Thoracic aorta (tissue), 2 donors: ENCODE results near the gene ATG10. TPM values are rescaled to one million over a fixed set of nuclear protein-coding genes. Genes with fewer than 3 reads are reported as not detected.

Experiments used
- ATAC-seq: fragments of 150-250 bp; one replicate; pipeline ENCODE4 v1.8.0; 2017; ENCODE audit warnings: low read depth; ENCODE audit not compliant: insufficient number of reproducible peaks, low FRiP score
- DNase-seq: peaks from one replicate; pipeline ENCODE4 v3.0.0-alpha.2; 2020; ENCODE audit warnings: low spot score
- H3K27ac ChIP-seq, 2 donors: fragments of 200-600 bp; sonication (generic); 1 replicate in 1 of 2; 2 replicates in 1 of 2; pipeline ENCODE4 v1.5.1; 2016; ENCODE audit warnings: mild to moderate bottlenecking in 2 of 2, moderate library complexity in 2 of 2
- H3K27me3 ChIP-seq: fragments of 200-600 bp; sonication (generic); replicated peaks from 2 replicates; pipeline ENCODE4 v1.6.0; 2016; ENCODE audit warnings: mild to moderate bottlenecking; ENCODE audit not compliant: insufficient read depth
- H3K36me3 ChIP-seq: fragments of 200-600 bp; sonication (generic); one replicate; pipeline ENCODE4 v1.5.1; 2016
- H3K4me1 ChIP-seq, 2 donors: fragments of 200-600 bp; sonication (generic); 1 replicate in 1 of 2; 2 replicates in 1 of 2; pipeline versions ENCODE4 v1.5.1 to v1.6.0; 2016; ENCODE audit warnings: low read depth in 2 of 2, mild to moderate bottlenecking in 1 of 2; ENCODE audit not compliant: control insufficient read depth in 1 of 2
- H3K4me3 ChIP-seq: fragments of 200-600 bp; sonication (generic); 2 replicates; pipeline ENCODE4 v1.5.1; 2016; ENCODE audit warnings: mild to moderate bottlenecking
- H3K9me3 ChIP-seq: fragments of 200-600 bp; sonication (generic); 2 replicates; pipeline ENCODE4 v1.5.1; 2016
- total RNA-seq, 2 donors: library from RNA; depleted of rRNA; stranded (reverse); fragments of >200 nt; gene quantifications; one replicate each; pipeline versions ENCODE4 v1.1.0 to v1.2.3, GENCODE V29; 2016
- TF ChIP-seq, protein P1 (sequence below): fragments of 200-600 bp; sonication (generic); IDR thresholded peaks from one replicate; pipeline ENCODE4 v1.5.1; 2019; ENCODE audit warnings: antibody characterized with exemption

ATG10 gene
- total RNA-seq, result 1 to 10 TPM; 5.7 to 9.9 TPM

DNA sequence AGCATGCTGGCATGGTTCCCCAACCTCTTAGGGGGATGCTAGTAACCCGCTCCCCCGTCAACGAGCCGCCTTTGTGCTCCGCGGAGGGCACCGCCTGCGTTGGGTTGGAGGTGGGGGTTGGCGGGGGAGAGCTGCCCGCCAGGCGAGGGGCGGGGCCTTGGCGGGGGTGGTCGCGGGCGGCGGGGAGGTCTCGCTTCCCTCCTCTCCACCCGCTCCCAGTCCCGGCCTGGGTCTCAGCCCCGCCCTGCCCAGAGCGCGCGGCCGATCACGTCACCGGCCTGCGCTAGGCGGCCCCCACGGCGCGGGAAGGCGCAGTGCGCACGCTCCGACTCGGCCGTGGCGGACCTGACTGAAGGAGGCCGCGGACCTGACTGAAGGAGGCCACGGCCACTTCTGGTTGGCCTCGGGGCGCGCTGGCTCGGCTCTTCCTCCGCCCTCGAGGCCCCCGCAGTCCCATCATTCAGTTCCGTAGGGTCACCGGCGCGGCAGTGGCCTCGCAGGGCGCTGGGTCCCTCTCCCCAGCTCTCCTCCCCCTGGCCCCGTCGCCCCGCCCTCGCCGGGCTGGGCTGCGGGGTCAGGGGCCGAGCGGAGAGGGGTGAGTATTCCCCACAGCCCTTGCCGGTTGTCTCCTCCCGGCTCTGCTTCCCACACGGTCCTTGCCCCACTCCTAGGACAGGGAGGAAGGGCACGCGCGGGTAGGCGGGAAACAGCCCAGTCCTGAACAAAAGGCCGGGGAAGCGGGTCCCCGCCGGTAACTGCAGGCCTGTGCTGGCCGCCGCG, at the start of gene ATG10:
ATG10 (plus strand) TSS at position 312 of the 780 bp plus-strand sequence. CDS start 15,548 bp downstream, outside the sequence.
- H3K4me3 ChIP-seq, result peak within 1 kb of the TSS; percentile 92

DNA sequence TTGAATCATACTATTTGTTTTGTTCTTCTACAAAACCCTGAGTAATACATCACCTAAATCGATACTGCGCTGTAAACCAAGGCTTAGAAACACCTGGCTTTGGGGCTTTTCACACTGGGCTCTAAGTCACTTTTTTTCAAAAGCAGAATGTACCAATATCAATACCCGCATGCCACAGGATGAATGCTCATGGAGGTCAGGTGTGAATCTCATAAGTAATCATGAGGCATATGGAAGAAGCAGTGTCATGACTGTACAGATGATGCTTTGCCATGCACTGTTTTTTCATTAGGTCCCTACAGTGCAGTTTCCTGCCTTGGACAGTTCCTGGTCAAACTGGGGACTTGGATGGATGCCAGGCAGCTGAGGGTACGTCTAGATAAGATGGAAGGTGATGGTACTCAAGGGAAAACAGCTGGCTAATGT, 49.0 kb upstream of the ATG10 start:
- DNase-seq (no peak), ATAC-seq (no peak)
- Histone ChIP-seq H3K4me1 (no peaks in the 10 kb centered on the region), H3K9me3 (no peaks in the 10 kb centered on the region), H3K27ac (no peak overlapping the region), H3K36me3 (no peaks in the 10 kb centered on the region), H3K4me3 (no peak overlapping the region), H3K27me3 (no peaks in the 10 kb centered on the region)
- TF ChIP-seq, protein P1, sequence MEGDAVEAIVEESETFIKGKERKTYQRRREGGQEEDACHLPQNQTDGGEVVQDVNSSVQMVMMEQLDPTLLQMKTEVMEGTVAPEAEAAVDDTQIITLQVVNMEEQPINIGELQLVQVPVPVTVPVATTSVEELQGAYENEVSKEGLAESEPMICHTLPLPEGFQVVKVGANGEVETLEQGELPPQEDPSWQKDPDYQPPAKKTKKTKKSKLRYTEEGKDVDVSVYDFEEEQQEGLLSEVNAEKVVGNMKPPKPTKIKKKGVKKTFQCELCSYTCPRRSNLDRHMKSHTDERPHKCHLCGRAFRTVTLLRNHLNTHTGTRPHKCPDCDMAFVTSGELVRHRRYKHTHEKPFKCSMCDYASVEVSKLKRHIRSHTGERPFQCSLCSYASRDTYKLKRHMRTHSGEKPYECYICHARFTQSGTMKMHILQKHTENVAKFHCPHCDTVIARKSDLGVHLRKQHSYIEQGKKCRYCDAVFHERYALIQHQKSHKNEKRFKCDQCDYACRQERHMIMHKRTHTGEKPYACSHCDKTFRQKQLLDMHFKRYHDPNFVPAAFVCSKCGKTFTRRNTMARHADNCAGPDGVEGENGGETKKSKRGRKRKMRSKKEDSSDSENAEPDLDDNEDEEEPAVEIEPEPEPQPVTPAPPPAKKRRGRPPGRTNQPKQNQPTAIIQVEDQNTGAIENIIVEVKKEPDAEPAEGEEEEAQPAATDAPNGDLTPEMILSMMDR, result no peak

More for the DNA sequence above, at the start of gene ATG10:
- Histone ChIP-seq H3K27ac (peak within 1 kb of the TSS; percentile 93 to 96), H3K27me3 (no peaks in the 10 kb centered on the region), H3K9me3 (no peaks in the 10 kb centered on the region), H3K4me1 (peaks cover 0 to 6% of the 10 kb centered on the region in 2 donors), H3K36me3 (no peaks in the 10 kb centered on the region)
- ATAC-seq (peak; percentile 98), DNase-seq (peak; percentile 46)
- TF ChIP-seq, protein P1, result no peak

DNA sequence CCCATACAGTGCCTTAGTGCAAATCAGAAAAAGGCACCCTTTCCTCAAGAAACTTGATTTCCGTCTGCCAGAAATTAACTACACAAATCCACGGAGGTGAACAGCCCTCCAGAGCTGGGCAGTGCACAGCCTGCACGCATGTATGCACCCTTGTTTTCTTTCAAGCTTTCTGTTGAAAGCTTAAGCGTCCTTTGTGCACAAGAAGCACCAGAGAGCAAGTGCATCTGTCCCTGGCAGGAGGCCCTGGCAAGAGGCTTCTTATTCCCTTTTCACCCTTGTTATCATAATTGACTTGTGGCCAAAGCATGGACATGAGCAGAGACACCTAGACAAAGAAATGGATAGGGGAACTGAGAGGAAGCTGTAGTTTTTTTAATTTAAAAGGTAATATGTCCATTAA, 47.4 kb upstream of the ATG10 start:
- H3K9me3 ChIP-seq, result no peaks in the 10 kb centered on the region
- no peak for DNase-seq
- H3K36me3 ChIP-seq, result no peaks in the 10 kb centered on the region
- TF ChIP-seq, protein P1, result no peak
- no peak overlapping the region for H3K4me3 ChIP-seq
- no peaks in the 10 kb centered on the region for H3K27me3 ChIP-seq
- no peak for ATAC-seq
- H3K27ac ChIP-seq, result no peak overlapping the region
- no peaks in the 10 kb centered on the region for H3K4me1 ChIP-seq

DNA sequence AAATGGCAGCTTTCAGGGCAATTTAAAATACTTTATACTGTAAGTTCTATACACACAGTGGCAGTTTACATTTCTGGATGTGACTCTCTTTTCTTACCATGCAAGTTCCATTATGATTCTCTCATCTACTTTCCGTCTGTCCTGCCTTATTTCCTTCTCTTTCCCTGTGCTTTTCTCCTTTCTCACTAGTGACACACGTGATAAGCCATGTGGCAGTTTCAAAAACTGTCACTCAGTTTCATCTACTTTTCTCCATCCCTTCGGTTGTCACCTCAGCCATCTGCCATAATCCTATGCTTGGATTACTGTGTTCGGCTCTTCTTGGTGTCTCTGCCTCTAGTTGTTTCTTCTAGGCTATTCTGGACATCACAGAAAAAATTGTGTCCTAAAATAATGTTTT, 46.8 kb upstream of the ATG10 start:
- no peaks in the 10 kb centered on the region for H3K27me3 ChIP-seq
- TF ChIP-seq, protein P1, result no peak
- no peak overlapping the region for H3K27ac ChIP-seq
- no peaks in the 10 kb centered on the region for H3K9me3 ChIP-seq
- DNase-seq (no peak), ATAC-seq (no peak)
- no peaks in the 10 kb centered on the region for H3K4me1 ChIP-seq
- no peaks in the 10 kb centered on the region for H3K36me3 ChIP-seq
- no peak overlapping the region for H3K4me3 ChIP-seq

DNA sequence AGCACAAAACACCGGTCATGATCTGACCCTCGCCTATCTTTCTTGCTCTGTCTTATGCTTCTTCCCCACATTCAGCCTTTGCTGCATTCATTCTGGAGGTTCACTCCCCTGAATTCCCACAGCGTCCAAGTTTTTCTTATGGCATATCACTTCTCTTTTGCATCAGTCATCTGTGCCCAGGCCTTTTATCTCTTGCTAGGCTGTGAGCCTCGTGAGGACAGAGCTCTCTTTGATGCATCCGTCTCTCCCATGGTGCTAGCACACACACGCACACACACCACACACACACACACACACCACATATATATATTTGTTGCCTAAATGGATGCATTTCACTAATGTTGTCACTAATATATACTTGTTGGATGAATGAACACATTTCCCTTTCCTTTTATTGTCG, 45.8 kb upstream of the ATG10 start:
- H3K27me3 ChIP-seq, result no peaks in the 10 kb centered on the region
- DNase-seq (no peak), ATAC-seq (no peak)
- H3K27ac ChIP-seq, result no peak overlapping the region
- H3K9me3 ChIP-seq, result no peaks in the 10 kb centered on the region
- no peak overlapping the region for H3K4me3 ChIP-seq
- H3K4me1 ChIP-seq, result no peaks in the 10 kb centered on the region
- H3K36me3 ChIP-seq, result no peaks in the 10 kb centered on the region
- TF ChIP-seq, protein P1, result no peak
